ENCODE measurements around the gene SPAG9. TPM values are rescaled to one million over a fixed set of nuclear protein-coding genes. Genes with fewer than 3 reads are reported as not detected.
A peak's percentile ranks its signal among the peaks of the same experiment; 100 is the strongest.

Gene SPAG9
- total and polyA plus RNA-seq, 4 donors = 179 to 268 (median 220) TPM

GRCh38 chr17:51012538-51012937 is 108.1 kb downstream of the SPAG9 start:
- no peak for DNase-seq (ENCODE audit: low read depth in 4 of 6, low spot score in 6 of 6)
- H3K9me3 ChIP-seq (ENCODE audit: control insufficient read depth, insufficient read depth, low read length) = no peaks in the 10 kb centered on the region
- no peaks in the 10 kb centered on the region for H3K27me3 ChIP-seq (ENCODE audit: control insufficient read depth, insufficient read depth, low read length)
- H3K4me1 ChIP-seq (ENCODE audit: control insufficient read depth, insufficient read depth, low read length) = no peaks in the 10 kb centered on the region
- H3K4me3 ChIP-seq (ENCODE audit: low read depth, low read length) = no peak overlapping the region
- H3K36me3 ChIP-seq (ENCODE audit: control insufficient read depth, insufficient read depth, low read length) = peaks cover 15% of the 10 kb centered on the region
- WGBS (ENCODE audit: insufficient coverage) = 100% methylated on average over 3 of the region's 4 CpGs
- H3K27ac ChIP-seq (ENCODE audit: low read depth, low read length) = no peak overlapping the region

- DNase-seq (ENCODE audit: low read depth in 4 of 6, low spot score in 6 of 6) = no peak
- Histone ChIP-seq H3K27me3 (ENCODE audit: control insufficient read depth, insufficient read depth, low read length) (no peaks in the 10 kb centered on the region), H3K27ac (ENCODE audit: low read depth, low read length) (no peak overlapping the region), H3K36me3 (ENCODE audit: control insufficient read depth, insufficient read depth, low read length) (peaks cover 21% of the 10 kb centered on the region), H3K4me3 (ENCODE audit: low read depth, low read length) (no peak overlapping the region), H3K9me3 (ENCODE audit: control insufficient read depth, insufficient read depth, low read length) (no peaks in the 10 kb centered on the region), H3K4me1 (ENCODE audit: control insufficient read depth, insufficient read depth, low read length) (no peaks in the 10 kb centered on the region)
- no CpG with 5 or more reads among the region's 1 CpG for WGBS (ENCODE audit: insufficient coverage)
Observed at GRCh38 chr17:51010173-51010675, 110.4 kb downstream of the SPAG9 start.

GRCh38 chr17:51006601-51007000 is 114.1 kb downstream of the SPAG9 start:
- no peak overlapping the region for H3K27ac ChIP-seq (ENCODE audit: low read depth, low read length)

GRCh38 chr17:51005768-51006167 is 114.9 kb downstream of the SPAG9 start:
- Histone ChIP-seq H3K4me3 (ENCODE audit: low read depth, low read length) (no peak overlapping the region), H3K36me3 (ENCODE audit: control insufficient read depth, insufficient read depth, low read length) (peaks cover 30% of the 10 kb centered on the region), H3K4me1 (ENCODE audit: control insufficient read depth, insufficient read depth, low read length) (no peaks in the 10 kb centered on the region), H3K9me3 (ENCODE audit: control insufficient read depth, insufficient read depth, low read length) (no peaks in the 10 kb centered on the region), H3K27ac (ENCODE audit: low read depth, low read length) (no peak overlapping the region), H3K27me3 (ENCODE audit: control insufficient read depth, insufficient read depth, low read length) (no peaks in the 10 kb centered on the region)
- WGBS (ENCODE audit: insufficient coverage) = no CpG with 5 or more reads among the region's 2 CpGs
- no peak for DNase-seq (ENCODE audit: low read depth in 4 of 6, low spot score in 6 of 6)

More at GRCh38 chr17:51006601-51007000, 114.1 kb downstream of the SPAG9 start:
- DNase-seq (ENCODE audit: low read depth in 4 of 6, low spot score in 6 of 6) = peak in 1 of 6 donors; percentile 22
- no peaks in the 10 kb centered on the region for H3K27me3 ChIP-seq (ENCODE audit: control insufficient read depth, insufficient read depth, low read length)
- H3K9me3 ChIP-seq (ENCODE audit: control insufficient read depth, insufficient read depth, low read length) = no peaks in the 10 kb centered on the region
- no peaks in the 10 kb centered on the region for H3K4me1 ChIP-seq (ENCODE audit: control insufficient read depth, insufficient read depth, low read length)
- H3K36me3 ChIP-seq (ENCODE audit: control insufficient read depth, insufficient read depth, low read length) = peaks cover 30% of the 10 kb centered on the region
- H3K4me3 ChIP-seq (ENCODE audit: low read depth, low read length) = no peak overlapping the region
- WGBS (ENCODE audit: insufficient coverage) = no CpG with 5 or more reads among the region's 1 CpG

- no peaks in the 10 kb centered on the region for H3K9me3 ChIP-seq (ENCODE audit: control insufficient read depth, insufficient read depth, low read length)
- H3K27ac ChIP-seq (ENCODE audit: low read depth, low read length) = no peak overlapping the region
- peaks cover 34% of the 10 kb centered on the region for H3K36me3 ChIP-seq (ENCODE audit: control insufficient read depth, insufficient read depth, low read length)
- H3K4me1 ChIP-seq (ENCODE audit: control insufficient read depth, insufficient read depth, low read length) = no peaks in the 10 kb centered on the region
- WGBS (ENCODE audit: insufficient coverage) = no CpG with 5 or more reads among the region's 1 CpG
- no peaks in the 10 kb centered on the region for H3K27me3 ChIP-seq (ENCODE audit: control insufficient read depth, insufficient read depth, low read length)
- DNase-seq (ENCODE audit: low read depth in 4 of 6, low spot score in 6 of 6) = no peak
- no peak overlapping the region for H3K4me3 ChIP-seq (ENCODE audit: low read depth, low read length)
Observed at GRCh38 chr17:51004249-51004648, 116.4 kb downstream of the SPAG9 start.

GRCh38 chr17:51000835-51001638 is 119.6 kb downstream of the SPAG9 start:
- Histone ChIP-seq H3K36me3 (ENCODE audit: control insufficient read depth, insufficient read depth, low read length) (peaks cover 48% of the 10 kb centered on the region), H3K27me3 (ENCODE audit: control insufficient read depth, insufficient read depth, low read length) (no peaks in the 10 kb centered on the region), H3K27ac (ENCODE audit: low read depth, low read length) (no peak overlapping the region), H3K4me3 (ENCODE audit: low read depth, low read length) (no peak overlapping the region), H3K9me3 (ENCODE audit: control insufficient read depth, insufficient read depth, low read length) (no peaks in the 10 kb centered on the region), H3K4me1 (ENCODE audit: control insufficient read depth, insufficient read depth, low read length) (no peaks in the 10 kb centered on the region)
- WGBS (ENCODE audit: insufficient coverage) = no CpG with 5 or more reads among the region's 1 CpG
- peak; percentile 44 to 93 (median 62) for DNase-seq (ENCODE audit: low read depth in 4 of 6, low spot score in 6 of 6)

GRCh38 chr17:50995668-50996067 is 125.0 kb downstream of the SPAG9 start:
- DNase-seq (ENCODE audit: low read depth in 4 of 6, low spot score in 6 of 6) = no peak
- Histone ChIP-seq H3K27ac (ENCODE audit: low read depth, low read length) (no peak overlapping the region), H3K4me1 (ENCODE audit: control insufficient read depth, insufficient read depth, low read length) (no peaks in the 10 kb centered on the region), H3K27me3 (ENCODE audit: control insufficient read depth, insufficient read depth, low read length) (no peaks in the 10 kb centered on the region), H3K9me3 (ENCODE audit: control insufficient read depth, insufficient read depth, low read length) (no peaks in the 10 kb centered on the region), H3K36me3 (ENCODE audit: control insufficient read depth, insufficient read depth, low read length) (peaks cover 53% of the 10 kb centered on the region), H3K4me3 (ENCODE audit: low read depth, low read length) (no peak overlapping the region)
- WGBS (ENCODE audit: insufficient coverage) = 100% methylated on average over 1 of the region's 2 CpGs

- H3K4me1 ChIP-seq (ENCODE audit: control insufficient read depth, insufficient read depth, low read length) = no peaks in the 10 kb centered on the region
- H3K4me3 ChIP-seq (ENCODE audit: low read depth, low read length) = no peak overlapping the region
- H3K9me3 ChIP-seq (ENCODE audit: control insufficient read depth, insufficient read depth, low read length) = no peaks in the 10 kb centered on the region
- peaks cover 60% of the 10 kb centered on the region for H3K36me3 ChIP-seq (ENCODE audit: control insufficient read depth, insufficient read depth, low read length)
- no peaks in the 10 kb centered on the region for H3K27me3 ChIP-seq (ENCODE audit: control insufficient read depth, insufficient read depth, low read length)
- H3K27ac ChIP-seq (ENCODE audit: low read depth, low read length) = no peak overlapping the region
- WGBS (ENCODE audit: insufficient coverage) = no CpG with 5 or more reads among the region's 2 CpGs
- DNase-seq (ENCODE audit: low read depth in 4 of 6, low spot score in 6 of 6) = no peak
Observed at GRCh38 chr17:50993544-50993943, 127.1 kb downstream of the SPAG9 start.

GRCh38 chr17:50989149-50989548 is 131.5 kb downstream of the SPAG9 start:
- H3K27ac ChIP-seq (ENCODE audit: low read depth, low read length) = no peak overlapping the region
- no peaks in the 10 kb centered on the region for H3K4me1 ChIP-seq (ENCODE audit: control insufficient read depth, insufficient read depth, low read length)
- H3K9me3 ChIP-seq (ENCODE audit: control insufficient read depth, insufficient read depth, low read length) = no peaks in the 10 kb centered on the region
- WGBS (ENCODE audit: insufficient coverage) = no CpG with 5 or more reads among the region's 3 CpGs
- H3K36me3 ChIP-seq (ENCODE audit: control insufficient read depth, insufficient read depth, low read length) = peaks cover 62% of the 10 kb centered on the region
- no peaks in the 10 kb centered on the region for H3K27me3 ChIP-seq (ENCODE audit: control insufficient read depth, insufficient read depth, low read length)
- DNase-seq (ENCODE audit: low read depth in 4 of 6, low spot score in 6 of 6) = no peak
- H3K4me3 ChIP-seq (ENCODE audit: low read depth, low read length) = no peak overlapping the region

- Histone ChIP-seq H3K4me1 (ENCODE audit: control insufficient read depth, insufficient read depth, low read length) (no peaks in the 10 kb centered on the region), H3K27me3 (ENCODE audit: control insufficient read depth, insufficient read depth, low read length) (no peaks in the 10 kb centered on the region), H3K9me3 (ENCODE audit: control insufficient read depth, insufficient read depth, low read length) (no peaks in the 10 kb centered on the region), H3K36me3 (ENCODE audit: control insufficient read depth, insufficient read depth, low read length) (peaks cover 63% of the 10 kb centered on the region), H3K27ac (ENCODE audit: low read depth, low read length) (no peak overlapping the region), H3K4me3 (ENCODE audit: low read depth, low read length) (no peak overlapping the region)
- 86% methylated on average over 1 of the region's 5 CpGs for WGBS (ENCODE audit: insufficient coverage)
- no peak for DNase-seq (ENCODE audit: low read depth in 4 of 6, low spot score in 6 of 6)
Observed at GRCh38 chr17:50988427-50988826, 132.2 kb downstream of the SPAG9 start.

All from spinal cord (tissue), 10 donors.